HepG2 (cell line): ENCODE data around the gene GDPD5. TPM values are rescaled to one million over a fixed set of nuclear protein-coding genes. Genes with fewer than 3 reads are reported as not detected.

Experiments
- ATAC-seq: fragments of 200-7000 bp; cut with Tn5 transposase; 3 replicates; pipeline ENCODE4 v1.9.1; 2020; ENCODE audit warnings: mild to moderate bottlenecking, moderate library complexity
- BruUV-seq: library from RNA; stranded (reverse); fragments of 400-500 nt; replicated peaks from 2 replicates; lab custom pipeline; 2021; lab: Mats Ljungman, UMichigan
- CTCF ChIA-PET: fragments of 300-600 bp; formaldehyde crosslinking; extraction: SDS; loops from one replicate; lab custom pipeline; 2021; ENCODE audit warnings: low total read pairs, inconsistent platforms, low intra/inter-chr PET ratio; lab: Yijun Ruan, JAX
- POLR2A ChIA-PET: fragments of 350-600 bp; sonication (Branson Sonifier 250); formaldehyde crosslinking; loops from one replicate; lab custom pipeline; 2020; ENCODE audit warnings: antibody characterized with exemption, inconsistent platforms; lab: Yijun Ruan, JAX
- DNase-seq: peaks from one replicate; pipeline ENCODE4 v3.0.0-alpha.2; 2015; ENCODE audit warnings: low spot score
- FAIRE-seq: peaks from 3 replicates; lab custom pipeline; 2011; peaks lifted over from hg19 to GRCh38; lab: Jason Lieb, UNC
- H2AFZ ChIP-seq: one replicate; pipeline ENCODE4 v1.6.1; 2011; ENCODE audit warnings: low read length, inconsistent platforms
- H3K27ac ChIP-seq: fragments of 300-600 bp; 3 replicates; pipeline ENCODE4 v1.8.0; 2011; ENCODE audit warnings: mixed run types, mild to moderate bottlenecking, mixed read lengths, low read length, inconsistent platforms; ENCODE audit not compliant: insufficient read depth; ENCODE audit errors: extremely low read length
- H3K27me3 ChIP-seq, 2 experiments: fragments of 200-600 bp in 1 of 2; 2 replicates in 1 of 2; 3 replicates in 1 of 2; pipeline versions ENCODE4 v1.6.0 to v1.8.0; 2011; ENCODE audit warnings: low read length in 2 of 2, mild to moderate bottlenecking in 2 of 2, moderate library complexity in 2 of 2, inconsistent platforms in 1 of 2; ENCODE audit not compliant: insufficient read depth in 2 of 2, control insufficient read depth in 1 of 2
- H3K36me3 ChIP-seq, 2 experiments: fragments of 200-600 bp in 1 of 2; replicated peaks in 1 of 2; 2 replicates in 1 of 2; 3 replicates in 1 of 2; pipeline versions ENCODE4 v1.5.1 to v1.8.0; 2011; ENCODE audit warnings: low read length in 2 of 2, inconsistent platforms in 1 of 2; ENCODE audit not compliant: insufficient read depth in 2 of 2, control insufficient read depth in 1 of 2
- H3K4me1 ChIP-seq: 2 replicates; pipeline ENCODE4 v1.5.1; 2012; ENCODE audit warnings: low read length, inconsistent platforms; ENCODE audit not compliant: insufficient read depth
- H3K4me2 ChIP-seq: 2 replicates; pipeline ENCODE4 v1.6.0; 2011; ENCODE audit warnings: low read depth, low read length, inconsistent platforms
- H3K4me3 ChIP-seq, 3 experiments: fragments of 200-600 bp in 1 of 3; sonication (generic), shearing (Covaris generic) in 1 of 3; replicated peaks in 1 of 3; 2 replicates each; pipeline ENCODE4 v1.5.1; 2011 to 2016; ENCODE audit warnings: low read length in 3 of 3, inconsistent platforms in 2 of 3, low read depth in 2 of 3, mild to moderate bottlenecking in 2 of 3, control low read depth in 1 of 3, mixed read lengths in 1 of 3; ENCODE audit not compliant: insufficient read depth in 1 of 3
- H3K79me2 ChIP-seq: one replicate; pipeline ENCODE4 v1.6.1; 2011; ENCODE audit warnings: low read length, inconsistent platforms; ENCODE audit not compliant: insufficient read depth
- H3K9ac ChIP-seq: 2 replicates; pipeline ENCODE4 v1.6.0; 2011; ENCODE audit warnings: mild to moderate bottlenecking, low read depth, low read length, inconsistent platforms; ENCODE audit not compliant: insufficient read depth
- H3K9me3 ChIP-seq: 2 replicates; pipeline ENCODE4 v1.5.1; 2012; ENCODE audit warnings: mild to moderate bottlenecking, low read length
- H4K20me1 ChIP-seq: 2 replicates; pipeline ENCODE4 v1.6.0; 2011; ENCODE audit warnings: inconsistent platforms, mild to moderate bottlenecking, low read length, moderate library complexity; ENCODE audit not compliant: insufficient read depth
- ATM ChIP-seq: fragments of 450-650 bp; IDR thresholded peaks from 2 replicates; pipeline ENCODE4 v1.7.1; 2017; ENCODE audit warnings: mild to moderate bottlenecking, borderline replicate concordance
- CCAR2 ChIP-seq: fragments of 200-400 bp; formaldehyde crosslinking; optimal IDR thresholded peaks from 2 replicates; pipeline ENCODE3; 2018; ENCODE audit warnings: low read depth, mild to moderate bottlenecking, low read length, moderate library complexity
- EED ChIP-seq: sonication (generic); formaldehyde crosslinking; IDR thresholded peaks from 2 replicates; pipeline ENCODE4 v1.5.0; 2020; ENCODE audit warnings: mild to moderate bottlenecking, missing genetic modification reagents
- IRF2 ChIP-seq: IDR thresholded peaks from 2 replicates; pipeline ENCODE4 v1.6.1; 2018; ENCODE audit warnings: missing genetic modification reagents, missing compliant biosample characterization
- MXD4 ChIP-seq: IDR thresholded peaks from 2 replicates; pipeline ENCODE4 v1.6.1; 2016; ENCODE audit warnings: mild to moderate bottlenecking, missing biosample characterization, missing genetic modification reagents
- PAWR ChIP-seq: sonication (generic); formaldehyde crosslinking; IDR thresholded peaks from 2 replicates; pipeline ENCODE4 v1.4.0; 2020; ENCODE audit warnings: missing genetic modification reagents, mild to moderate bottlenecking, borderline replicate concordance
- RAD51 ChIP-seq: fragments of 450-650 bp; IDR thresholded peaks from 2 replicates; pipeline ENCODE4 v1.6.1; 2016; ENCODE audit warnings: borderline replicate concordance
- YEATS4 ChIP-seq: sonication (generic); formaldehyde crosslinking; IDR thresholded peaks from 2 replicates; pipeline ENCODE4 v1.4.0; 2020; ENCODE audit warnings: missing genetic modification reagents, borderline replicate concordance
- ZFP41 ChIP-seq: sonication (generic); formaldehyde crosslinking; IDR thresholded peaks from 2 replicates; pipeline ENCODE4 v1.4.0; 2020; ENCODE audit warnings: mild to moderate bottlenecking, missing genetic modification reagents, borderline replicate concordance
- ZFX ChIP-seq: sonication (generic); formaldehyde crosslinking; IDR thresholded peaks from 2 replicates; pipeline ENCODE4 v1.4.0; 2020; ENCODE audit warnings: mild to moderate bottlenecking, low read depth, missing genetic modification reagents, moderate library complexity
- ZNF30 ChIP-seq: sonication (generic); formaldehyde crosslinking; IDR thresholded peaks from 2 replicates; pipeline ENCODE4 v1.5.0; 2020; ENCODE audit warnings: mild to moderate bottlenecking, missing genetic modification reagents
- ZNF44 ChIP-seq: sonication (generic); formaldehyde crosslinking; IDR thresholded peaks from 2 replicates; pipeline ENCODE4 v1.5.1; 2020; ENCODE audit warnings: mild to moderate bottlenecking, missing genetic modification reagents
- ZNF570 ChIP-seq: sonication (generic); formaldehyde crosslinking; IDR thresholded peaks from 2 replicates; pipeline ENCODE4 v1.4.0; 2020; ENCODE audit warnings: mild to moderate bottlenecking, missing genetic modification reagents, borderline replicate concordance
- ZNF607 ChIP-seq: sonication (generic); formaldehyde crosslinking; IDR thresholded peaks from 2 replicates; pipeline ENCODE4 v1.5.1; 2020; ENCODE audit warnings: missing genetic modification reagents, mild to moderate bottlenecking, borderline replicate concordance
- ZNF768 ChIP-seq: sonication (generic); formaldehyde crosslinking; IDR thresholded peaks from 2 replicates; pipeline ENCODE4 v1.4.0; 2020; ENCODE audit warnings: missing genetic modification reagents
- WGBS: methylation state at CpG from one replicate; pipeline ENCODE4 v1.1.6; 2017; ENCODE audit warnings: low lambda C conversion rate; 5-methylcytosine and 5-hydroxymethylcytosine counted together
- in situ Hi-C: cut with HindIII; loops from 2 replicates; pipeline ENCODE4 v1.10.0; 2017; ENCODE audit warnings: low pct_unique_long_range_greater_than_20kb; ENCODE audit not compliant: extremely low pct_ligation_motif_present
- intact Hi-C: fragments of 100-400 bp; cut with micrococcal nuclease; formaldehyde crosslinking; loops from one replicate; pipeline ENCODE4 v1.10.0; 2022; ENCODE audit not compliant: unreplicated experiment
- polyA plus RNA-seq, 8 experiments: library from polyadenylated mRNA; depleted of rRNA in 3 of 8; stranded (reverse) in 7 of 8; unstranded in 1 of 8; fragments of >200 nt; fragmentation: Illumina TruSeq in 4 of 8; extraction: Trizol in 4 of 8; gene quantifications; 2 replicates each; pipeline versions ENCODE4 v1.2.1 to v1.2.3, GENCODE V29; 2011 to 2016; ENCODE audit warnings: low read depth in 4 of 8, missing spikeins in 1 of 8, mixed read lengths in 1 of 8; ENCODE audit not compliant: insufficient read depth in 1 of 8
- total RNA-seq, 5 experiments: library from RNA; depleted of rRNA; stranded (reverse); fragments of >200 nt; fragmentation: Illumina TruSeq; extraction: Trizol; gene quantifications; 2 replicates each; pipeline ENCODE4 v1.2.3, GENCODE V29; 2016; ENCODE audit warnings: low read depth in 1 of 5

The GDPD5 gene
- total and polyA plus RNA-seq, 2 of the 13 experiments (the other 11 are each of a cell fraction or from before 2014, with no cell fraction given), result 55.0 to 67.5 TPM

- intact Hi-C loops (no loop called here), in situ Hi-C loops (no loop called here)
- no peak overlapping the region for H3K4me2 ChIP-seq
- no peak overlapping the region for H3K27ac ChIP-seq
- H2AFZ ChIP-seq, result no peak overlapping the region
- ATAC-seq (no peak), FAIRE-seq (no peak), DNase-seq (no peak)
- no peak overlapping the region for H3K9ac ChIP-seq
- no peaks in the 10 kb centered on the region for H3K9me3 ChIP-seq
- H3K27me3 ChIP-seq, result no peaks in the 10 kb centered on the region
- WGBS, result 73% methylated on average over 7 of the region's 8 CpGs
- POLR2A ChIA-PET, result interaction anchor here (1.9 kb wide), 1 partner anchor 11 kb away, joined by 5 read pairs; no protein-coding TSS in a partner anchor
- no TSS peak for BruUV-seq
- CTCF ChIA-PET, result no interaction called here
- H3K36me3 ChIP-seq, result peaks cover 4 to 31% of the 10 kb centered on the region in 2 experiments; a peak in 3 of 5 replicates
- H3K79me2 ChIP-seq, result peaks cover 37% of the 10 kb centered on the region
- no peak overlapping the region for H3K4me3 ChIP-seq
- peaks cover 10% of the 10 kb centered on the region for H4K20me1 ChIP-seq
- TF ChIP-seq MXD4 (CRISPR knock-in tag) (no peak), CCAR2 (no peak), PAWR (CRISPR knock-in tag) (no peak), EED (no peak), ZFP41 (CRISPR knock-in tag) (no peak), ZNF44 (CRISPR knock-in tag) (no peak), RAD51 (no peak), ATM (no peak), ZNF607 (CRISPR knock-in tag) (no peak), ZNF30 (no peak), YEATS4 (CRISPR knock-in tag) (no peak), ZNF768 (peak; percentile 70), ZNF570 (CRISPR knock-in tag) (no peak), IRF2 (CRISPR knock-in tag) (no peak), ZFX (CRISPR knock-in tag) (0 out of 2 replicates have a peak, but pooled peaks have one; percentile 6)
- H3K4me1 ChIP-seq, result peaks cover 89% of the 10 kb centered on the region
Observed at GRCh38 chr11:75508051-75508561, 17.6 kb downstream of the GDPD5 start.
